Sigmoid colon (tissue), 7 donors: ENCODE data around the gene FKBP15. TPM values are rescaled to one million over a fixed set of nuclear protein-coding genes. Genes with fewer than 3 reads are reported as not detected.
A peak's percentile ranks its signal among the peaks of the same experiment; 100 is the strongest.

Experiments
- DNase-seq: peaks from one replicate; pipeline ENCODE4 v3.0.0-alpha.2; 2019
- H3K27ac ChIP-seq, 4 donors: fragments of 200-600 bp; sonication (generic); one replicate each; pipeline ENCODE4 v1.5.1; 2016 to 2019; ENCODE audit warnings: mild to moderate bottlenecking in 1 of 4
- H3K27me3 ChIP-seq, 3 donors: fragments of 200-600 bp; sonication (generic); one replicate each; pipeline ENCODE4 v1.5.1; 2019; ENCODE audit warnings: mild to moderate bottlenecking in 1 of 3
- H3K36me3 ChIP-seq, 4 donors: fragments of 200-600 bp; sonication (generic); one replicate each; pipeline ENCODE4 v1.5.1; 2016 to 2019
- H3K4me1 ChIP-seq, 4 donors: fragments of 200-600 bp; sonication (generic); one replicate each; pipeline ENCODE4 v1.5.1; 2017 to 2019
- H3K4me3 ChIP-seq, 4 donors: fragments of 200-600 bp; sonication (generic); one replicate each; pipeline ENCODE4 v1.5.1; 2017 to 2019; ENCODE audit warnings: mild to moderate bottlenecking in 2 of 4, moderate library complexity in 1 of 4
- H3K9me3 ChIP-seq, 4 donors: fragments of 200-600 bp in 3 of 4; sonication (generic) in 3 of 4; one replicate each; pipeline versions ENCODE4 v1.5.1 to v1.6.1; 2013 to 2019
- CTCF ChIP-seq, 4 experiments: fragments of 450-650 bp in 3 of 4; fragments of 200-600 bp in 1 of 4; IDR thresholded peaks; one replicate each; pipeline ENCODE4 v1.5.1; 2016 to 2019; ENCODE audit warnings: antibody characterized with exemption in 4 of 4, mild to moderate bottlenecking in 3 of 4, moderate library complexity in 2 of 4
- EP300 ChIP-seq, 4 donors: sonication (generic); formaldehyde crosslinking; IDR thresholded peaks; one replicate each; pipeline ENCODE4 v1.6.1; 2017; ENCODE audit warnings: antibody characterized with exemption in 4 of 4
- POLR2A ChIP-seq, 2 donors: fragments of 450-650 bp; IDR thresholded peaks; one replicate each; pipeline ENCODE4 v1.6.1; 2016; ENCODE audit warnings: antibody characterized with exemption in 2 of 2, mild to moderate bottlenecking in 2 of 2, moderate library complexity in 2 of 2
- POLR2AphosphoS5 ChIP-seq, 4 donors: sonication (generic); formaldehyde crosslinking; IDR thresholded peaks; one replicate each; pipeline ENCODE4 v1.6.1; 2017; ENCODE audit warnings: antibody characterized with exemption in 4 of 4
- WGBS, 2 donors: extraction: QIAGEN DNeasy Blood & Tissue Kit; methylation state at CpG; one replicate each; pipeline ENCODE4 v1.1.7; 2013; 5-methylcytosine and 5-hydroxymethylcytosine counted together
- intact Hi-C: fragments of 100-400 bp; cut with DNase I; formaldehyde crosslinking; loops from one replicate; pipeline ENCODE4 v1.15.1; 2023
- polyA plus RNA-seq, 3 donors: library from polyadenylated mRNA; stranded (reverse); fragments of 200-250 nt; gene quantifications; one replicate each; pipeline ENCODE4 v1.2.3, GENCODE V29; 2013
- total RNA-seq, 4 donors: library from RNA; depleted of rRNA; stranded (reverse); fragments of >200 nt; gene quantifications; one replicate each; pipeline ENCODE4 v1.1.0, GENCODE V29; 2016
- donor health status: healthy with polysubstance abuse.
- donor health status: Bipolar disorder and iron deficiency.
- donor health status: healthy.

The FKBP15 gene
- total and polyA plus RNA-seq, 7 donors = 7.2 to 22.5 (median 18.8) TPM

DNA sequence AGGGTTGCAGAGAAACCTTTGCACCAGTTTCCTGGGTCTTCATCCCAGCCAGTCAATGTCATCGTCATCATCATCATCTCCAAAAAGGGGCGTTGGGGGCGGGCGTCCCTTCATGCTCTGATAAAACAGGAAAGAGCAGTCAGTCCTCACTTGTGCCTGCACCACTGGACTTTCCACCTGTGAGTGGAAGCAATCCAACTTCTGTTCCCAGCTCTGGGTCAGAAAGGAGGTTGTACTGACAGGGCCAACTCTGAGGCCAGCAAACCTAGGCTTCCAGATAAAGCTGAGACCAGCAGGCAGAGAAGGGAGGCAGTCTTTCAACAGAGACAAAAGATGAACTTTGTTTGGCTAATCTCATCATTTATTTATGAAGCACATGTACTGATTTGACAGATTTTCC lies 55.0 kb downstream of the FKBP15 start:
- Histone ChIP-seq H3K9me3 (no peaks in the 10 kb centered on the region), H3K36me3 (peaks cover 35 to 98% (median 78%) of the 10 kb centered on the region in 4 donors), H3K27me3 (no peaks in the 10 kb centered on the region), H3K4me3 (no peak overlapping the region), H3K27ac (no peak overlapping the region), H3K4me1 (peaks cover 0 to 15% (median 3%) of the 10 kb centered on the region in 4 donors)
- intact Hi-C loops = no loop called here
- whole genome bisulfite sequencing, 2 donors = 92 to 93% methylated on average over 4 of the region's 4 CpGs
- no peak for DNase-seq
- TF ChIP-seq POLR2A (IDR thresholded peaks at IDR 0.05) (no peak), EP300 (IDR thresholded peaks at IDR 0.05) (no peak), POLR2AphosphoS5 (IDR thresholded peaks at IDR 0.05) (no peak), CTCF (IDR thresholded peaks at IDR 0.05) (no peak)

DNA sequence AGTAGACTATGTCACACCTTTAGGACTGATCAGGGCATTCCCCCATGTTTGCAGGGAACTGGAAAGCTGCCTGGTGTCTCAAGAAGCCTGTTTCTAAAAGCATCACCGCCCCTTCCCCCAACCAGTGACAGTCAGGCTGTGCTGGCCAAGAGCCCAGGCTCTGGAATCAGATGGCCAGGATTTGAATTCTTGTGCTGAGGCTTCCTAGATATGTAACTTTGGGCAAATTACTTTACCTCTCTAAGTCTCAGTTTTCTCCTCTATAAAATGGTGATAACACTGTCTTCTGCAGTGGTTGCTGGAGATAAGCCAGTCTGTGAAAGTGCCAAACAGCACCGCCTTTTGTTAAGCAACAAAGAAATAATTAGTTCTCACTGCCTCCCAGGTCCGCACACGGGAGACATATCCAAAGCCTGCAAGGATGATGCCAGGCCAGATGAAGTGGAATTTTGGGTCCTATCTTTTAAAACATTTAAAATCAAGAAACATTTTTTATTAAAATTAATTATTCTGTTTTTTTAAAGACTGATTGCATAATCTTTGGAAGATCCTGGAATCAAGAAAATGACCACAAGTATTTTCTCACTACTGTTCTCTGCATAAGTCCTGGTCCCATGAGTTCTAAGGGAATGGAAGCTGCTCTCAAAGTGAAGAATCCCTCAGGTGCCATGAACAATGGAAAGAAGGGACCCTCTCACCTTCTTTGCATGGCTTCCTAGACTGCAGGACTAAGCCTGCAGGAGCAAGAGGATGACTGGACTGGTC lies 56.4 kb downstream of the FKBP15 start:
- TF ChIP-seq EP300 (IDR thresholded peaks at IDR 0.05) (no peak), POLR2A (IDR thresholded peaks at IDR 0.05) (no peak), CTCF (IDR thresholded peaks at IDR 0.05) (no peak), POLR2AphosphoS5 (IDR thresholded peaks at IDR 0.05) (no peak)
- intact Hi-C loops = no loop called here

DNA sequence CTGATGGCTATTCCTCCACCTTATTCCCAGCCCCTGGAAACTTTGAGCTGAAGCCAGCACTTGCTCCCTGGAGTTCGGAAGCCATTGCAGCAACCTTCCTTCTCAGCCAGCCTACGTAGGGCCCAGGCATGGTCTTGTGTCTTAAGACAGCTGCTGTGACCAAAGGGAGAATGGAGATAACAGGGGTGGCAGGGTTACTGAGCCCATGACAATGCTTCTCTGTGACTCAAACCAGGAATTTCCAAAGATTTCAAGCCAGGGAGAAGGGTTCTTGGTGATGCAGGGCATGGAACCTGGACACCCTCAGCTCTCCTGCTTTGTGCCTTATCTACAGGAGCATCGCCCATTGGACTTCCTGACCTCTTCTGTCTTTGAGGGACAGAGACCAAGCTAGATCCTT lies 58.1 kb downstream of the FKBP15 start:
- TF ChIP-seq EP300 (IDR thresholded peaks at IDR 0.05) = no peak
- no peak for TF ChIP-seq CTCF (IDR thresholded peaks at IDR 0.05)
- no peak for TF ChIP-seq POLR2A (IDR thresholded peaks at IDR 0.05)
- TF ChIP-seq POLR2AphosphoS5 (IDR thresholded peaks at IDR 0.05) = no peak
- DNase-seq = no peak
- Histone ChIP-seq H3K4me1 (peaks cover 0 to 15% (median 3%) of the 10 kb centered on the region in 4 donors), H3K27ac (no peak overlapping the region), H3K36me3 (peaks cover 6 to 98% (median 53%) of the 10 kb centered on the region in 4 donors), H3K9me3 (no peaks in the 10 kb centered on the region), H3K27me3 (no peaks in the 10 kb centered on the region), H3K4me3 (no peak overlapping the region)
- WGBS, 2 donors = 64 to 65% methylated on average over 3 of the region's 3 CpGs
- intact Hi-C loops = no loop called here

More for the DNA sequence above, 56.4 kb downstream of the FKBP15 start:
- 86 to 91% methylated on average over 4 of the region's 4 CpGs for WGBS, 2 donors
- no peaks in the 10 kb centered on the region for H3K27me3 ChIP-seq
- H3K27ac ChIP-seq = peak overlapping the region in 2 of 4 donors; percentile 5 to 11
- peak; percentile 76 for DNase-seq
- no peak overlapping the region for H3K4me3 ChIP-seq
- H3K36me3 ChIP-seq = peaks cover 22 to 98% (median 66%) of the 10 kb centered on the region in 4 donors
- peaks cover 0 to 15% (median 3%) of the 10 kb centered on the region in 4 donors for H3K4me1 ChIP-seq
- H3K9me3 ChIP-seq = no peaks in the 10 kb centered on the region

- Histone ChIP-seq H3K4me3 (no peak overlapping the region), H3K36me3 (peaks cover 0 to 77% (median 32%) of the 10 kb centered on the region in 4 donors), H3K9me3 (no peaks in the 10 kb centered on the region), H3K27me3 (no peaks in the 10 kb centered on the region), H3K4me1 (peaks cover 0 to 15% (median 3%) of the 10 kb centered on the region in 4 donors), H3K27ac (no peak overlapping the region)
- TF ChIP-seq EP300 (IDR thresholded peaks at IDR 0.05) (no peak), POLR2A (IDR thresholded peaks at IDR 0.05) (no peak), POLR2AphosphoS5 (IDR thresholded peaks at IDR 0.05) (no peak), CTCF (IDR thresholded peaks at IDR 0.05) (no peak)
- 50 to 65% methylated on average over 3 of the region's 3 CpGs for WGBS, 2 donors
- intact Hi-C loops = no loop called here
- DNase-seq = no peak
Measured at GRCh38 chr9:113160571-113160970, 60.5 kb downstream of the FKBP15 start.
